ENCODE measurements around the gene INTS11.

Gene INTS11

DNA sequence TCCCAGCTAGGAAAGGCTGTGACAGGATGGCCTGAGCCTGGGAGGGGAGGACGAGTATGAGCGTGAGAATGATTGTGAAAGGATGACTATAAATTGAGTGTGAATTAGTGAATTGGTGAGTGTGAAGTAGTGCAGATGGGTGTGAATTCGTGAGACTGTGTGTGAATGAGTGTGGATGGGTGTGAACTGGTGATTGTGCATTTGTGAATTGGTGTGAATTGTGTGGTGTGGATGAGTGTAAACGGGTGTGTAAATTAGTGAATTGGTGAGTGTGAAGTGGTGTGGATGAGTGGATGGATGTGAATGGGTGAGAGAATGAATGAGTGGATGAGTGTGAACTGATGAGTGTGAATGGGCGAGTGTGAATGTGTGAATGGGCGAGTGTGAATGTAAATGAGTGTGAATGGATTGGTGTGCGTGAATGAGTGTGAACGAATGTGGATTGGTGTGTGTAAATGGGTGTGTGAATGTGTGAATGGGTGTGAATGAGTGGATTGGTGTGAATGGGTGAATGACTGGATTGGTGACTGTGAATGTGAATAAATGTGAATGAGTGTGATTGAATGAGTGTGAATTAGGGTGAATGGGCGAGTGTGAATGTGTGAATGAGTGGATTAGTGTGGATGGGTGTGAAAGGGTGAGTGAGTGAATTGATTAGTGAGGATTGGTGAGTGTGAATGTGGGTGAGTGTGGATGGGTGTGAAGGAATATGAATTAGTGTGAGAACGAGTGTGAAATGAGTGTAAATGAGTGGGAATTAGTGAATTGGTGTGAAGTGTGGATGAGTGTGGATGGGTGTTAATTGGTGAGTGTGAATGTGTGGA is 41.6 kb upstream of the INTS11 start:
- Histone ChIP-seq H3K36me3 (ENCODE audit: control insufficient read depth, insufficient read depth, low read length) (no peaks in the 10 kb centered on the region), H3K27me3 (ENCODE audit: control insufficient read depth, insufficient read depth, low read length) (no peaks in the 10 kb centered on the region), H3K9me3 (ENCODE audit: control insufficient read depth, insufficient read depth, low read length) (no peaks in the 10 kb centered on the region), H3K4me3 (ENCODE audit: low read length) (no peak overlapping the region), H3K27ac (ENCODE audit: low read length) (no peak overlapping the region), H3K4me1 (ENCODE audit: control insufficient read depth, insufficient read depth, low read length) (no peaks in the 10 kb centered on the region)
- WGBS (ENCODE audit: insufficient coverage, insufficient read length), result 100% methylated on average over 10 of the region's 10 CpGs
- no peak for DNase-seq (ENCODE audit: low read depth, low spot score)

DNA sequence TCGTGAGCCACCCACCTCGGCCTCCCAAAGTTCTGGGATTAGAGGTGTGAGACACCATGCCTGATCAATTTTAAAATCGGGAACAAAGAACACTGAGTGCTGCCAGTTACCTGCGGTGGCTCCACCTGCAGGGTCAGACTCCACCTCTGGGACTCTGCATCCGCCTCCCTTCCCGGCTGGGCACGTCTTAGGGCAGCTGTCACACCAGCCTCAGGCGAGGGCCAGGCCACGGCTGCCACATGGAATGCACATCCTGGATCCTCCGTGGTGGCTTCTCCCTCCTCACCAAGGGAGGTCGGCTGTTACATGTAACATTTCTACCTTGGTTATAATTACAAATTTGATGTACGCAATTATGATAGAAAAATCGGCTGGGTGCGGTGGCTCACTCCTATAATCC is 39.8 kb upstream of the INTS11 start:
- Histone ChIP-seq H3K27me3 (ENCODE audit: control insufficient read depth, insufficient read depth, low read length) (no peaks in the 10 kb centered on the region), H3K9me3 (ENCODE audit: control insufficient read depth, insufficient read depth, low read length) (no peaks in the 10 kb centered on the region), H3K27ac (ENCODE audit: low read length) (no peak overlapping the region), H3K4me1 (ENCODE audit: control insufficient read depth, insufficient read depth, low read length) (no peaks in the 10 kb centered on the region), H3K4me3 (ENCODE audit: low read length) (no peak overlapping the region), H3K36me3 (ENCODE audit: control insufficient read depth, insufficient read depth, low read length) (no peaks in the 10 kb centered on the region)
- WGBS (ENCODE audit: insufficient coverage, insufficient read length), result no CpG with 5 or more reads among the region's 14 CpGs
- no peak for DNase-seq (ENCODE audit: low read depth, low spot score)

GRCh38 chr1:1361982-1362423 is 37.5 kb upstream of the INTS11 start:
- H3K4me3 ChIP-seq (ENCODE audit: low read length), result no peak overlapping the region

GRCh38 chr1:1361233-1361981 is 36.9 kb upstream of the INTS11 start:
- Histone ChIP-seq H3K4me3 (ENCODE audit: low read length) (no peak overlapping the region), H3K36me3 (ENCODE audit: control insufficient read depth, insufficient read depth, low read length) (no peaks in the 10 kb centered on the region; the same call in 1 of the 2 replicates), H3K27ac (ENCODE audit: low read length) (no peak overlapping the region), H3K9me3 (ENCODE audit: control insufficient read depth, insufficient read depth, low read length) (no peaks in the 10 kb centered on the region), H3K4me1 (ENCODE audit: control insufficient read depth, insufficient read depth, low read length) (peaks cover 11% of the 10 kb centered on the region), H3K27me3 (ENCODE audit: control insufficient read depth, insufficient read depth, low read length) (no peaks in the 10 kb centered on the region)
- no CpG with 5 or more reads among the region's 35 CpGs for WGBS (ENCODE audit: insufficient coverage, insufficient read length)
- DNase-seq (ENCODE audit: low read depth, low spot score), result no peak

More at GRCh38 chr1:1361982-1362423, 37.5 kb upstream of the INTS11 start:
- Histone ChIP-seq H3K9me3 (ENCODE audit: control insufficient read depth, insufficient read depth, low read length) (no peaks in the 10 kb centered on the region), H3K27me3 (ENCODE audit: control insufficient read depth, insufficient read depth, low read length) (no peaks in the 10 kb centered on the region), H3K4me1 (ENCODE audit: control insufficient read depth, insufficient read depth, low read length) (peaks cover 9% of the 10 kb centered on the region), H3K27ac (ENCODE audit: low read length) (no peak overlapping the region), H3K36me3 (ENCODE audit: control insufficient read depth, insufficient read depth, low read length) (no peaks in the 10 kb centered on the region)
- DNase-seq (ENCODE audit: low read depth, low spot score), result no peak
- WGBS (ENCODE audit: insufficient coverage, insufficient read length), result no CpG with 5 or more reads among the region's 13 CpGs

GRCh38 chr1:1360506-1361169 is 36.2 kb upstream of the INTS11 start:
- DNase-seq (ENCODE audit: low read depth, low spot score), result no peak
- H3K27me3 ChIP-seq (ENCODE audit: control insufficient read depth, insufficient read depth, low read length), result no peaks in the 10 kb centered on the region
- WGBS (ENCODE audit: insufficient coverage, insufficient read length), result no CpG with 5 or more reads among the region's 20 CpGs
- H3K36me3 ChIP-seq (ENCODE audit: control insufficient read depth, insufficient read depth, low read length), result no peaks in the 10 kb centered on the region; the same call in 1 of the 2 replicates
- no peaks in the 10 kb centered on the region for H3K9me3 ChIP-seq (ENCODE audit: control insufficient read depth, insufficient read depth, low read length)
- no peak overlapping the region for H3K27ac ChIP-seq (ENCODE audit: low read length)
- no peak overlapping the region for H3K4me3 ChIP-seq (ENCODE audit: low read length)
- peaks cover 11% of the 10 kb centered on the region for H3K4me1 ChIP-seq (ENCODE audit: control insufficient read depth, insufficient read depth, low read length)

DNA sequence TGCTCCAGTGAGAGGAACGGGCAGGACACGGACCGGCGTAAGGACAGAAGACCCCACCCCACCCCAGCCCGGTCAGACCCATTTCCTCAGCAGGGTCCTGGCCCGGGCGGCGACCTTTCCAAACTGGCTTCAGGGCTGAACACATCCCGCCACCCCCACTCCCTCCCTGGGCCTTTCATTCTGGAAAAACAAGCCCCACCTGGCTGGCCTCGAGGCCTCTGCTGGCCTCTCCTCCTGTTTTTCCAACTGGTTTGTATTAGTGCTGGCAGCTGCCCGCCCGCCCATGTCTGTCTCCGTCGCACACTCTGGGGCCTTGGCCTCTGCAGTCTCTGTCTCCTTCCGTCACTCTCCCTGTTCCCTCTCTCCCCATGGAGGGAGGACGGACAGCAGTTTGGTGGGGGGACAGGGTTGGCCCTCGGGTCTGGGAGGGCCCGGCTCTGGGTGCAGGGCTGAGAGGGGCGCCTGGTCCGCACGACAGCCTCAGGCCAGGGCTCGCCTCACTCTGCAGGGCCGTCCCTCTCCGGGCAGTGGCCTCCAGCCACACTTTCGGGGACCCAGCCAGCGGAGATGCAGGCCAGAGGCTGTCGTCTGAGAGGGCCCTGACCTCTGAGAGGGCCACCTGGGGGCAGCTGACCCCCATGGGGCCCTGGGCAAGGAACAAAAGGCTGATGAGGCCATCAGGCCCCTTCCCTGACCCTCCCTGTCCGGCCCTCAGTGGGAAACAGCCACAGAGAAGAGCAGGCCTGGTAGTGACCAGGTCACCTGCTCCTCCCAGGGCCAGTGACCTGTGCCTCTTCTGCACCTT is 35.4 kb upstream of the INTS11 start:
- Histone ChIP-seq H3K27ac (ENCODE audit: low read length) (no peak overlapping the region), H3K9me3 (ENCODE audit: control insufficient read depth, insufficient read depth, low read length) (no peaks in the 10 kb centered on the region), H3K27me3 (ENCODE audit: control insufficient read depth, insufficient read depth, low read length) (peaks cover under 1% of the 10 kb centered on the region; the same call in 1 of the 2 replicates), H3K4me3 (ENCODE audit: low read length) (no peak overlapping the region), H3K36me3 (ENCODE audit: control insufficient read depth, insufficient read depth, low read length) (peaks cover under 1% of the 10 kb centered on the region; the same call in 1 of the 2 replicates), H3K4me1 (ENCODE audit: control insufficient read depth, insufficient read depth, low read length) (peaks cover 14% of the 10 kb centered on the region)
- no peak for DNase-seq (ENCODE audit: low read depth, low spot score)
- no CpG with 5 or more reads among the region's 28 CpGs for WGBS (ENCODE audit: insufficient coverage, insufficient read length)

GRCh38 chr1:1359308-1359663 is 34.8 kb upstream of the INTS11 start:
- DNase-seq (ENCODE audit: low read depth, low spot score), result no peak
- H3K9me3 ChIP-seq (ENCODE audit: control insufficient read depth, insufficient read depth, low read length), result no peaks in the 10 kb centered on the region
- H3K36me3 ChIP-seq (ENCODE audit: control insufficient read depth, insufficient read depth, low read length), result peaks cover 4% of the 10 kb centered on the region; the same call in 1 of the 2 replicates
- peaks cover 16% of the 10 kb centered on the region for H3K4me1 ChIP-seq (ENCODE audit: control insufficient read depth, insufficient read depth, low read length)
- peaks cover 3% of the 10 kb centered on the region; the same call in 1 of the 2 replicates for H3K27me3 ChIP-seq (ENCODE audit: control insufficient read depth, insufficient read depth, low read length)
- H3K4me3 ChIP-seq (ENCODE audit: low read length), result no peak overlapping the region
- H3K27ac ChIP-seq (ENCODE audit: low read length), result no peak overlapping the region
- no CpG with 5 or more reads among the region's 6 CpGs for WGBS (ENCODE audit: insufficient coverage, insufficient read length)

- peaks cover 4% of the 10 kb centered on the region; the same call in 1 of the 2 replicates for H3K36me3 ChIP-seq (ENCODE audit: control insufficient read depth, insufficient read depth, low read length)
- H3K9me3 ChIP-seq (ENCODE audit: control insufficient read depth, insufficient read depth, low read length), result no peaks in the 10 kb centered on the region
- no peak for DNase-seq (ENCODE audit: low read depth, low spot score)
- peaks cover 16% of the 10 kb centered on the region for H3K4me1 ChIP-seq (ENCODE audit: control insufficient read depth, insufficient read depth, low read length)
- no peak within 1 kb of the TSS for H3K27ac ChIP-seq (ENCODE audit: low read length)
- peaks cover 3% of the 10 kb centered on the region; the same call in 1 of the 2 replicates for H3K27me3 ChIP-seq (ENCODE audit: control insufficient read depth, insufficient read depth, low read length)
- WGBS (ENCODE audit: insufficient coverage, insufficient read length), result no CpG with 5 or more reads among the region's 29 CpGs
- H3K4me3 ChIP-seq (ENCODE audit: low read length), result peak within 1 kb of the TSS; percentile 43; the same call in 1 of the 2 replicates
Observed at GRCh38 chr1:1358433-1359271, 34.2 kb upstream of the INTS11 start, which contains the start of gene MXRA8. Gene MXRA8 (minus strand): TSS chr1:1358555. CDS start chr1:1358504, 51 bp downstream.

- H3K27me3 ChIP-seq (ENCODE audit: control insufficient read depth, insufficient read depth, low read length), result peaks cover 3% of the 10 kb centered on the region; the same call in 1 of the 2 replicates
- H3K4me3 ChIP-seq (ENCODE audit: low read length), result peak overlapping the region; percentile 43; the same call in 1 of the 2 replicates
- no peak overlapping the region for H3K27ac ChIP-seq (ENCODE audit: low read length)
- no CpG with 5 or more reads among the region's 18 CpGs for WGBS (ENCODE audit: insufficient coverage, insufficient read length)
- DNase-seq (ENCODE audit: low read depth, low spot score), result no peak
- H3K36me3 ChIP-seq (ENCODE audit: control insufficient read depth, insufficient read depth, low read length), result peaks cover 4% of the 10 kb centered on the region; the same call in 1 of the 2 replicates
- H3K4me1 ChIP-seq (ENCODE audit: control insufficient read depth, insufficient read depth, low read length), result peaks cover 17% of the 10 kb centered on the region
- H3K9me3 ChIP-seq (ENCODE audit: control insufficient read depth, insufficient read depth, low read length), result no peaks in the 10 kb centered on the region
Observed at GRCh38 chr1:1357871-1358432, 33.5 kb upstream of the INTS11 start.

Data from iPS DF 6.9 (cell line).